Measurements from ENCODE around the gene SULF2.
A peak's percentile ranks its signal among the peaks of the same experiment; 100 is the strongest.

The SULF2 gene

GRCh38 chr20:47760686-47761481, 24.4 kb downstream of the SULF2 start:
- no peak for DNase-seq

DNA sequence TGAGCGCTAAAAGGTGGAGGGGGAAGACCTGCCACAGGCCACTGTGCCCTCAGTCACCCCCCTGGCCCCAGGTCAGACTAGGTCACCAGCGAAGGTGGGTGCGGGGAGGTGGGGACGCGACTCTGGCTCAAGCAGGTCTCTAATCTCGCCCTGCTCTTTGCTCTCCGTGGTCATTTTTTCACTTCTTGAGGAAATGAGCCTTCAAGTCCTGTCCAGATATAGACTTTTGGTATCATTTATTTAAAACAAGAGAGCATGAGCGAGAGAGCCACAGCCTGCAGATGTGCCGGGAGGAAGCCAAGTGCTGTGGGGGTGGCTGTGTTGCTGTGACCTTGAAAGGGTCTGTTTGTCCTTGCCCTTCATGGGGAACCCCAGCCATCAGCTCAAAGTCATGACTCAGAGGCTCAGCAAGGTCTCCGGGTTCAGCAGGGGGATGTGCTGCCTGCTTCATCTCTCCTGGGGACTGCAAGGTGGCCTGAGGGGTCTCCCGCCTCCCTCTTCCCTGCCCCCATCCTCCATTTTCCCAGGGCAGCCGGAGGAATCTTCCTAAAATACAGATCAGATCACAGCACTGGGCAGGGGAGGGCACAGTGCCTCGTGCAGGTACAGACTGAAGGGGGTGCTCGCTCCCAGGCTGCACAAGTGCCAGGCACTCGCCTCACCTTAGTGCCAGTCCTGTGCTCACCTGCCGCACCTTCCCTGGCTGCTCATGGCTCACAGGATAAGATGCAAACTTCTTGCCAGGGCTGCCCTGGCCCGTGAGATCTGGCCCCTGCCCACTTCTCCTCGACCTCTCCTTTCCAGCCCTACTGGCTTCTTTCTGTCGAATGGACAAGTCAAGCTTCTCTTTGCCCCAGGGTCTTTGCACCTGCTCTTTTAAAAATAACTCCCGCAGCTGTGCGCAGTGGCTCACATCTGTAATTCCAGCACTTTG, 26.5 kb downstream of the SULF2 start:
- no peak for DNase-seq

- no peak for DNase-seq
These were observed 27.9 kb downstream of the SULF2 start for GRCh38 chr20:47757145-47758035.

DNA sequence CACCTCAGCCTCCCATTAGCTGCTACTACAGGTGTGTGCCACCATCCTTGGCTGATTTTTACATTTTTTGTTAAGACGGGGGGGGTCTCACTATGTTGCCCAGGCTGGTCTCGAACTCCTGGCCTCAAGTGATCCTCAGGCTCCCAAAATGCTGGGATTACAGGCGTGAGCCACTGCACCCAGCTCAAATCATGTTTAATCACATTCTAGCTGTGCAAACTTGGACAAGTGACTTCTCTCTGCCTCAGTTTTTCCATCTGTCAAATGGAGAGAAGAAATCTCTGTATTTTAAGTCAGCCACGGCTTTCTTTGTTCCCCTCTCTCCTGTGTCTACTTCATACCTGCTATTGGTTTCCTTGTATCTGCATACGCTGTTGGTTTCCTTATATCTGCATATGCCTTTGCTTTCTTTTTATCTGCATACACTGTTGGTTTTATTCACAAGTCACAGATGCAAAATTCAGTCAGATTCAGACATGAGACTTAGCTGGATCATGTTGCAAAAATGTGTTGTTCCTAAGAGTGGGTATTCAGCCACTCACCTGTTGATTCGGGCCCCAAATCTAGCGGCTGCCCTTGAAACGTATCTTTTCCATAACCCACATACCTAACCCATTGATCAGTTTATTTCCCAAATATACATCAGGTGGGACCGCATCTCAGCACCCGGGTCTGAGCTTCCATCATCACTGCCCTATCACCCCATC, 30.2 kb downstream of the SULF2 start:
- no peak for DNase-seq

DNA sequence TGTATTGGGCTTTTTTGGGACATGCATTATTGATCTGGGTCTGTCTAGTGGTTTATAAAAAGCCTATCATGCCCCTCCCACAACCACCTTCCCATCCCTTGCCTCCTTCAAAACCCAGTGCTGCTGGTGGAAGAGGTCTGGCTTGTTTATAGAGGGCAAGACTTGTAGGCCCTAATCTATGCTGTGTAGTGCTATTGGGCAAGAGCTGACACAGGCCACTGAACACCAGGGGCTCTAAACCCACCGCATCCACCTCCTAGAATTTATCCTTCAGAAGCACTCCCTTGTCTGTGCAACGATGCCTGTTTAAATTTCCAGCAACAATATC, 30.9 kb downstream of the SULF2 start:
- DNase-seq: no peak

- DNase-seq: no peak
These were observed 31.5 kb downstream of the SULF2 start for GRCh38 chr20:47753576-47754387.

DNA sequence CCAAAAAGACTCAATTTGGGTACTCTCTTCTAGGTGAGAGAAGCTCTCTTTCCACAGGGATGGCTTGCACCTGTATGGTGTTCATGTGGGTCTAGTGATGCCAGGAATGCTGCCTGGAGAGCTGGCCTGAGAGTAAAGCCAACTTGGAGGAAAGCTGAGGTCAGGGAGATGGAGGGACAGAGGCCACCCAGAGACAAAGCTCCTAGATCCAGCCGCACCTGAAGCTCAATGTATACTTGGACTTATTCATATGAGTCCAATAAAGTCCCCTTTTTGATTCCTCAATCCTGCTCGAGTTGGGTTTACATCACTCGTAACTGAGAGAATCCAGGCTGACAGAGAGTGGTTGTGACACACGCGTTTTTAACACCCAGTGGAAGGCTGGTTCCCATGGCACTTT, 33.8 kb downstream of the SULF2 start:
- DNase-seq: no peak

DNA sequence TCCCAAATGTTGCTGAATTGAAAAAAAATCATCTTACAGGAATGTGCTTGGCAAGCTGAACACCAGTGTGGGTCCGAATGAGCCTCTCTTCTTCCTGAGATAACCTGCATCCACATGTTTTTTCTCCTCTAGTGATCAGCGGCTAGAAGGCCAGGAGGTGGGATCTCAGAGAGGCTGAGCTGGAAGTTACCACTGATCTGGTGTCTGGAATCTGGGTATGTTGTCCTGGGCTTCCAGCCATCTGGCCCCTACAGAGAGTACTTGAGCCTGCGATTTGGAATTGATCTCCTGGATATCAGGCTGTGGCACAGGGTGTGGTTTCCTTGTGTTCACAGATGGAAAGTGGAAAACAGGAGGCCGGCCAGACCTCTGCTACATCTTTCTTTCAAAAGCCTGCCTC, 35.9 kb downstream of the SULF2 start:
- peak; percentile 75 for DNase-seq

DNA sequence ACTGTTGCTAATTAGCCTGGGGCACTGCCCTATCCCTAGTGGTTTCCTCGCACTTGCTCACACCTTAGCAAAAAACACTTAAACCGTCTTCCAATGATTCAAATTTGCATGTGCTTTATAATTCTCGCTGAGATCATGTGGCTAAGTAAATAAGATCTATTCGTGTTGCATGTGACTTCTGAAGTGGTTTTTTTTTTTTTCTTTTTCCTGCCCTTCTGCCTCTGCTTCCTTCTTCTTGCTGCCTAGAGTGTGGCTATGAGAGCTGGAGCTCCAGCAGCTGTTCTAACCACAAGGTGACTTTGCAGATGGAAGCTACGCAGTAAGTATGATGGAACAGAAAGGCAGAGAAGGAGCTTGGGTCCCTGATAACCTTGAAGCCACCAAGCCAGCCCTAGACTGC, 36.5 kb downstream of the SULF2 start:
- DNase-seq: no peak

GRCh38 chr20:47748069-47748468, 37.2 kb downstream of the SULF2 start:
- no peak for DNase-seq

- no peak for DNase-seq
These were observed 37.6 kb downstream of the SULF2 start for GRCh38 chr20:47747669-47748031.

DNA sequence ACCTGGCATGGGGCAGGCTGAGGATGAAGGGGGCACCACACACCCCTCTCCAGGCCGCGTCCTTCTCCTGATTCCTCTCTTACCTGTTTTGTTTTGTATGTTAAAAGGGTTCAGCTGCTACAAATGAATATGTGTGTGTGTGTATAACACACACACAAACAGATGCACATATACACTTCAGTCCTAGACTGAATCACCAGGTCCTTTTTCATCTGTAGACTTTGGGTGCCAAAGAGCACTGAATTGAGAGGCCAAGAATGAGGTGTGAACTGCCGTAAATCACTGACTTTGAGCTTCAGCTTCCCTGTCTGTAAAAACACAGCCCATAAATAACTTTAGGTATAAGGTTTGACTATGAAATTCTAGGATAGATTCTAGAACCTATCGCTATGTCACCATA, 40.5 kb downstream of the SULF2 start:
- no peak for DNase-seq

DNA sequence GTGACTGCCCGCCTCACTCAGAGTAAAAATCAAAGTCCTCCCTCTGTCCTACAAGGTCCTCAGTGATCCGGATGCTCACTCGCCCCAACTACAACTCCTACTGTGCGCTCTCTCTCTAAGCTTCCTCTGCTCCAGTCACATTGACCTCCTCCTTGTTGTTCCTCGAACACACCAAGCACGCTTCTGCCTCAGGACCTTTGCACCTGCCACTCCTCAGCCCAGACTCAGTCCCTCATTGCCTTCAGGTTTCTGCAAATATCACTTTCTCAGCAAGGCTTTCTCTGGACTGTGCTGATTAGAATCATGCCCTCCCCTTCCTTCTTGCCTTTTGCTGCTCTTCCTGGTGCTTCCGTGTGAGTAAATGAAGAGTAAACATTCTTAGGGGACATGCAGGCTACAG, 41.6 kb downstream of the SULF2 start:
- DNase-seq: no peak

- DNase-seq: peak; percentile 58
These were observed 43.3 kb downstream of the SULF2 start for GRCh38 chr20:47741669-47742608.

GRCh38 chr20:47740862-47741184, 44.5 kb downstream of the SULF2 start:
- DNase-seq: no peak

DNA sequence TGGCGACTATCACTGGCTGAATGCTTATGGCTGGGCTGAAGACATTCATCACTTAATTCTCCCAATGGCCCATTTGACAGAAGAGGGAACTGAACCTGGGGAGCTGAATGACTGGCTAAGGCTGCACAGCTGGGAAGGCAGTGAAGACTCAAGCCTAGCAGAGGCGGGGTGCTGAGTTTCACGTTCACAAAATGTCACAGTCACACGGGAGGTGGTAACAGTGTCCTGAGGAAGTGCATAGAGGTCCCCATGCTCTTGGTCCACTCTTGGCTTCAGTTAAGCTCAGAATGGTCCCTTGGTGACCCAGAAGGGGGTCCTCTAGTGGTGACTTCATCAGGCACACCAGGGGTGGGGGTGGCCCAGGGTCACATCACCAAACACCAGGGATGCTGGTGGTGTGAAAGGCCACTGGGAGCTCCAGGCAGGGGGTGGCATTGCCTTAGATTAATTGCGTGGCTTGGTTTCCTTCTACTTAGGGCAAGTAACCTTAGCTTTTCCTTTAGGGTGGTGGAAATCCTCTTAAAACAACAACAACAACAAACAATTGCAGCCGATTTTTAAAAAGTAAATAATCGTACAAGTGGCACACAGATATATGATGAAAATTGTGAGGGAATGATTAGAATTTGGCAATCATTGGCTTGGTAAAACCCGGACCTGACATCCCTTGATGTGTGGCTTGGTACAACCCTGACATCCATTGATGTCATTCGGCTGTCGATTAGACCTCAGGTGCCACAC, 45.0 kb downstream of the SULF2 start:
- no peak for DNase-seq

DNA sequence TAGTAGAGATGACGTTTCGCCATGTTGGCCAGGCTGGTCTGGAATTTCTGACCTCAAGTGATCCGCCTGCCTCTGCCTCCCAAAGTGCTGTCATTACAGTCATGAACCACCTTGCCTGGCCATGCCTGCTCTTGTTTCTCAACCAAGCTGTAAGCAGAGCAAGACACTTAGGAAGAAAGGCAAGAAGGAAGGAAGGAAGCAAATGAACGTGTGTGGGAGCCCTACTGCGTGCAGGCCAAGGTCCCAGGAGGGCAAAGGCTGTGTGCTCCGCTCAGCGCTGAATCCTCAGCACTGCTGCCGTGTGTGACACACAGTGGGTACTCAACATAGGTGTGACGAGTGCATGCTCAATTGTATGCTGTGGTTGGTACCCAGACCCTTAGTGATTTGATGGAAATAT, 47.4 kb downstream of the SULF2 start:
- no peak for DNase-seq

GRCh38 chr20:47736570-47737152, 48.6 kb downstream of the SULF2 start:
- DNase-seq: no peak

Measured in left hindlimb (tissue), 1 donor.